ENCODE measurements around the gene ARRDC2.
"Not testable (repeated sequence)": the region's sequence is repeated elsewhere in the genome, so short reads cannot be mapped to it uniquely, and the experiment has no call there.

ARRDC2 gene

GRCh38 chr19:17993076-17993813 lies 14.7 kb upstream of the ARRDC2 start:
- DNase-seq = no peak

- peak; percentile 89 for DNase-seq
Measured at GRCh38 chr19:17996826-17997316, 11.1 kb upstream of the ARRDC2 start.

- no peak for DNase-seq
Measured at GRCh38 chr19:17997969-17998826, 9.8 kb upstream of the ARRDC2 start.

GRCh38 chr19:17998827-17999150 lies 9.2 kb upstream of the ARRDC2 start:
- no peak for DNase-seq

GRCh38 chr19:17999684-18000479 lies 8.1 kb upstream of the ARRDC2 start:
- DNase-seq = no peak

- no peak for DNase-seq
Measured at GRCh38 chr19:18000480-18000914, 7.5 kb upstream of the ARRDC2 start.

GRCh38 chr19:18000915-18001776 lies 6.8 kb upstream of the ARRDC2 start:
- peak; percentile 91 for DNase-seq

- DNase-seq = no peak
Measured at GRCh38 chr19:18001777-18002345, 6.1 kb upstream of the ARRDC2 start.

GRCh38 chr19:18002347-18002850 lies 5.6 kb upstream of the ARRDC2 start:
- peak; percentile 34 for DNase-seq

- DNase-seq = not testable (repeated sequence)
Measured at GRCh38 chr19:18005750-18006149, 2.2 kb upstream of the ARRDC2 start.

GRCh38 chr19:18007044-18007916 lies 690 bp upstream of the ARRDC2 start:
- peak; percentile 87 for DNase-seq

- no peak for DNase-seq
Measured at GRCh38 chr19:18008814-18009213, 844 bp downstream of the ARRDC2 start.

- peak; percentile 49 for DNase-seq
Measured at GRCh38 chr19:18009412-18010066, 1.6 kb downstream of the ARRDC2 start.

- no peak for DNase-seq
Measured at GRCh38 chr19:18010149-18010548, 2.2 kb downstream of the ARRDC2 start.

GRCh38 chr19:18013210-18014111 lies 5.5 kb downstream of the ARRDC2 start:
- no peak for DNase-seq

- DNase-seq = no peak
Measured at GRCh38 chr19:18014197-18014596, 6.2 kb downstream of the ARRDC2 start.

- no peak for DNase-seq
Measured at GRCh38 chr19:18016209-18016910, 8.4 kb downstream of the ARRDC2 start.
